ENCODE measurements around the gene CP. TPM values are rescaled to one million over a fixed set of nuclear protein-coding genes. Genes with fewer than 3 reads are reported as not detected.
A peak's percentile ranks its signal among the peaks of the same experiment; 100 is the strongest.

The CP gene
- total and polyA plus RNA-seq, 9 of the 15 experiments (the other 6 are each of a cell fraction or from before 2014, with no cell fraction given), result 0.30 to 0.75 TPM; not detected in 7

GRCh38 chr3:149129326-149130205, 92.1 kb downstream of the CP start, which contains the start of gene HPS3 (continued):
- peak; percentile 51; the same call in 1 of the 2 replicates for TF ChIP-seq GABPB1 (CRISPR knock-in tag; IDR thresholded peaks at IDR 0.05)
- no peak for TF ChIP-seq NUFIP1 (IDR thresholded peaks at IDR 0.05; ENCODE audit: partially characterized antibody)
- TF ChIP-seq RFX1 (IDR thresholded peaks at IDR 0.05), result no peak
- TF ChIP-seq SAP30 (IDR thresholded peaks at IDR 0.05; ENCODE audit: borderline replicate concordance, insufficient read depth, low read depth, low read length, poor library complexity, severe bottlenecking), result peak; percentile 92
- TF ChIP-seq MBD2 (IDR thresholded peaks at IDR 0.05; ENCODE audit: borderline replicate concordance, low read depth), result no peak
- TF ChIP-seq CBFA2T3 (IDR thresholded peaks at IDR 0.05), result no peak
- peak; percentile 85 for TF ChIP-seq RBFOX2 (IDR thresholded peaks at IDR 0.05; ENCODE audit: low read depth, low read length)
- TF ChIP-seq NR1H2 (CRISPR knock-in tag; IDR thresholded peaks at IDR 0.05), result no peak; the same call in 1 of the 2 replicates
- no peak for TF ChIP-seq KAT2B (IDR thresholded peaks at IDR 0.05; ENCODE audit: low read depth, low read length)
- no peak for TF ChIP-seq ZNF217 (CRISPR knock-in tag; IDR thresholded peaks at IDR 0.05)
- TF ChIP-seq ZNF740 (CRISPR knock-in tag; IDR thresholded peaks at IDR 0.05), result no peak
- TF ChIP-seq ZNF740 (tag; IDR thresholded peaks at IDR 0.05), result no peak
- TF ChIP-seq HEY1 (CRISPR knock-in tag; IDR thresholded peaks at IDR 0.05; ENCODE audit: borderline replicate concordance), result no peak
- TF ChIP-seq OTX1 (CRISPR knock-in tag; IDR thresholded peaks at IDR 0.05), result no peak
- no peak for TF ChIP-seq ZNF224 (CRISPR knock-in tag; IDR thresholded peaks at IDR 0.05)
- no peak for TF ChIP-seq THRB (CRISPR knock-in tag; conservative IDR thresholded peaks at IDR 0.05)
- 0 out of 2 replicates have a peak, but pooled peaks have one; percentile 32 for TF ChIP-seq HOMEZ (CRISPR knock-in tag; IDR thresholded peaks at IDR 0.05)
- no peak for TF ChIP-seq ZNF431 (CRISPR knock-in tag; IDR thresholded peaks at IDR 0.05)
- TF ChIP-seq ADNP (tag; IDR thresholded peaks at IDR 0.05), result no peak
- TF ChIP-seq GTF2E2 (tag; IDR thresholded peaks at IDR 0.05), result 0 out of 2 replicates have a peak, but pooled peaks have one; percentile 26
- no peak for TF ChIP-seq ETS2 (tag; IDR thresholded peaks at IDR 0.05; ENCODE audit: borderline replicate concordance, poor library complexity, severe bottlenecking)
- no peak for TF ChIP-seq DDX20 (tag; IDR thresholded peaks at IDR 0.05; ENCODE audit: low read depth)
- no peak for TF ChIP-seq ZNF3 (CRISPR knock-in tag; IDR thresholded peaks at IDR 0.05)
- TF ChIP-seq HMBOX1 (IDR thresholded peaks at IDR 0.05), result no peak
